Measurements from ENCODE around the gene CHD3. TPM values are rescaled to one million over a fixed set of nuclear protein-coding genes. Genes with fewer than 3 reads are reported as not detected.

The CHD3 gene
- total and polyA plus RNA-seq, 2 of the 13 experiments (the other 11 are each of a cell fraction or from before 2014, with no cell fraction given) = 2.7 to 3.7 TPM

GRCh38 chr17:7915611-7916384 is 27.2 kb downstream of the CHD3 start, which contains the start of gene RNF227 (continued):
- 0 out of 2 replicates have a peak, but pooled peaks have one; percentile 69 for TF ChIP-seq REL (CRISPR knock-in tag; conservative IDR thresholded peaks at IDR 0.05)
- peak; percentile 96; the same call in 1 of the 2 replicates for TF ChIP-seq TMF1 (CRISPR knock-in tag; IDR thresholded peaks at IDR 0.05; ENCODE audit: low read depth)
- TF ChIP-seq ZFP62 (CRISPR knock-in tag; IDR thresholded peaks at IDR 0.05) = no peak
- TF ChIP-seq RCOR2 (CRISPR knock-in tag; IDR thresholded peaks at IDR 0.05) = no peak
- peak; percentile 90; the same call in 1 of the 2 replicates for TF ChIP-seq MXD1 (CRISPR knock-in tag; IDR thresholded peaks at IDR 0.05)
- no peak for TF ChIP-seq SMAD9 (CRISPR knock-in tag; IDR thresholded peaks at IDR 0.05)
- TF ChIP-seq ZNF678 (CRISPR knock-in tag; IDR thresholded peaks at IDR 0.05) = peak; percentile 91
- TF ChIP-seq ZMAT5 (CRISPR knock-in tag; IDR thresholded peaks at IDR 0.05; ENCODE audit: borderline replicate concordance, low read depth) = no peak
- peak; percentile 77; the same call in 1 of the 2 replicates for TF ChIP-seq TGIF2 (CRISPR knock-in tag; IDR thresholded peaks at IDR 0.05)
- no peak for TF ChIP-seq SETDB1 (CRISPR knock-in tag; IDR thresholded peaks at IDR 0.05; ENCODE audit: borderline replicate concordance)
- TF ChIP-seq CBX1 (IDR thresholded peaks at IDR 0.05; ENCODE audit: low read depth) = no peak
- 0 out of 2 replicates have a peak, but pooled peaks have one; percentile 27 for TF ChIP-seq NFYB (CRISPR knock-in tag; IDR thresholded peaks at IDR 0.05)
- TF ChIP-seq HCFC1 (IDR thresholded peaks at IDR 0.05; ENCODE audit: low read depth, low read length) = no peak
- 0 out of 2 replicates have a peak, but pooled peaks have one; percentile 60 for TF ChIP-seq MAF1 (CRISPR knock-in tag; IDR thresholded peaks at IDR 0.05; ENCODE audit: borderline replicate concordance)
- peak; percentile 92; the same call in 1 of the 2 replicates for TF ChIP-seq ZNF841 (CRISPR knock-in tag; IDR thresholded peaks at IDR 0.05; ENCODE audit: borderline replicate concordance)
- no peak for TF ChIP-seq ZNF10 (CRISPR knock-in tag; IDR thresholded peaks at IDR 0.05; ENCODE audit: borderline replicate concordance, low read depth)
- TF ChIP-seq ZSCAN22 (CRISPR knock-in tag; IDR thresholded peaks at IDR 0.05) = no peak
- TF ChIP-seq ZNF629 (CRISPR knock-in tag; conservative IDR thresholded peaks at IDR 0.05) = peak; percentile 38; the same call in 1 of the 2 replicates
- peak; percentile 69; the same call in 1 of the 2 replicates for TF ChIP-seq ZNF605 (CRISPR knock-in tag; IDR thresholded peaks at IDR 0.05)
- TF ChIP-seq HDAC2 (CRISPR knock-in tag; IDR thresholded peaks at IDR 0.05) = no peak
- 0 out of 2 replicates have a peak, but pooled peaks have one; percentile 30 for TF ChIP-seq ZBTB7B (CRISPR knock-in tag; IDR thresholded peaks at IDR 0.05)
- TF ChIP-seq ZSCAN12 (CRISPR knock-in tag; IDR thresholded peaks at IDR 0.05) = peak; percentile 20; the same call in 1 of the 2 replicates
- TF ChIP-seq RXRB (CRISPR knock-in tag; IDR thresholded peaks at IDR 0.05; ENCODE audit: borderline replicate concordance) = peak; percentile 10; the same call in 1 of the 2 replicates
- TF ChIP-seq SNAI1 (CRISPR knock-in tag; IDR thresholded peaks at IDR 0.05; ENCODE audit: borderline replicate concordance) = 0 out of 2 replicates have a peak, but pooled peaks have one; percentile 66
- TF ChIP-seq ZBTB43 (CRISPR knock-in tag; conservative IDR thresholded peaks at IDR 0.05) = peak; percentile 86
